IMR-90 (cell line): ENCODE measurements around the gene FA2H. TPM values are rescaled to one million over a fixed set of nuclear protein-coding genes. Genes with fewer than 3 reads are reported as not detected.

Source experiments
- ATAC-seq: fragments of 200-7000 bp; cut with Tn5 transposase; 2 replicates; pipeline ENCODE4 v1.9.1; 2020; ENCODE audit warnings: low read depth, mild to moderate bottlenecking, moderate library complexity
- BruUV-seq: library from RNA; stranded (reverse); fragments of 400-500 nt; replicated peaks from 2 replicates; lab custom pipeline; 2021; lab: Mats Ljungman, UMichigan
- CTCF ChIA-PET: fragments of 300-600 bp; formaldehyde crosslinking; extraction: SDS; loops from one replicate; lab custom pipeline; 2021; ENCODE audit warnings: antibody characterized with exemption; lab: Yijun Ruan, JAX
- POLR2A ChIA-PET: fragments of 300-600 bp; sonication (Branson Sonifier 250); formaldehyde crosslinking; loops from one replicate; lab custom pipeline; 2022; ENCODE audit warnings: antibody characterized with exemption; ENCODE audit not compliant: unreplicated experiment; lab: Charles Lee
- DNase-seq: peaks from one replicate; pipeline ENCODE4 v3.0.0; 2013
- H2AFZ ChIP-seq: replicated peaks from 2 replicates; pipeline ENCODE3; 2013; ENCODE audit warnings: low read length, mild to moderate bottlenecking; ENCODE audit not compliant: poor library complexity
- H2AK5ac ChIP-seq: 2 replicates; pipeline ENCODE4 v1.6.1; 2013; ENCODE audit warnings: low read depth, low read length, inconsistent platforms
- H2AK9ac ChIP-seq: replicated peaks from 2 replicates; pipeline ENCODE3; 2013; ENCODE audit warnings: mild to moderate bottlenecking, low read depth, low read length, moderate library complexity; ENCODE audit not compliant: poor library complexity
- H2BK120ac ChIP-seq: 2 replicates; pipeline ENCODE4 v1.6.1; 2013; ENCODE audit warnings: low read depth, low read length, inconsistent platforms
- H2BK15ac ChIP-seq: 3 replicates; pipeline ENCODE4 v1.6.1; 2013; ENCODE audit warnings: low read depth, low read length, inconsistent platforms
- H2BK20ac ChIP-seq: 2 replicates; pipeline ENCODE4 v1.6.1; 2013; ENCODE audit warnings: low read depth, mild to moderate bottlenecking, inconsistent platforms, low read length, moderate library complexity
- H2BK5ac ChIP-seq: 2 replicates; pipeline ENCODE4 v1.6.1; 2013; ENCODE audit warnings: mild to moderate bottlenecking, low read depth, low read length, inconsistent platforms; ENCODE audit not compliant: poor library complexity, severe bottlenecking
- H3K14ac ChIP-seq: replicated peaks from 2 replicates; pipeline ENCODE4 v1.6.1; 2013; ENCODE audit warnings: low read depth, low read length, inconsistent platforms
- H3K18ac ChIP-seq: 2 replicates; pipeline ENCODE4 v1.6.1; 2013; ENCODE audit warnings: low read depth, low read length, control low read depth
- H3K23ac ChIP-seq: 2 replicates; pipeline ENCODE4 v1.6.1; 2013; ENCODE audit warnings: low read depth, low read length, inconsistent platforms
- H3K27ac ChIP-seq: 2 replicates; pipeline ENCODE4 v1.5.1; 2013; ENCODE audit warnings: mild to moderate bottlenecking, control low read depth, low read length; ENCODE audit not compliant: insufficient read depth
- H3K27me3 ChIP-seq: 2 replicates; pipeline ENCODE4 v1.6.1; 2013; ENCODE audit warnings: low read length; ENCODE audit not compliant: control insufficient read depth, insufficient read depth
- H3K36me3 ChIP-seq: 2 replicates; pipeline ENCODE4 v1.6.1; 2013; ENCODE audit warnings: low read length, mixed read lengths; ENCODE audit not compliant: control insufficient read depth, insufficient read depth
- H3K4ac ChIP-seq: 2 replicates; pipeline ENCODE4 v1.6.1; 2013; ENCODE audit warnings: low read depth, low read length, inconsistent platforms
- H3K4me1 ChIP-seq: 2 replicates; pipeline ENCODE4 v1.6.1; 2013; ENCODE audit warnings: low read length, mixed read lengths; ENCODE audit not compliant: control insufficient read depth, insufficient read depth
- H3K4me2 ChIP-seq: 2 replicates; pipeline ENCODE4 v1.6.1; 2013; ENCODE audit warnings: low read depth, mild to moderate bottlenecking, control low read depth, low read length, moderate library complexity
- H3K4me3 ChIP-seq: 2 replicates; pipeline ENCODE4 v1.5.1; 2013; ENCODE audit warnings: low read depth, mild to moderate bottlenecking, control low read depth, low read length, moderate library complexity; ENCODE audit not compliant: insufficient read depth
- H3K56ac ChIP-seq: 2 replicates; pipeline ENCODE4 v1.6.1; 2013; ENCODE audit warnings: low read length, inconsistent platforms; ENCODE audit not compliant: insufficient read depth; ENCODE audit errors: extremely low read depth
- H3K79me1 ChIP-seq, 2 experiments: 2 replicates each; pipeline ENCODE4 v1.6.1; 2013; ENCODE audit warnings: low read length in 2 of 2, inconsistent platforms in 1 of 2, low read depth in 1 of 2
- H3K9ac ChIP-seq: 2 replicates; pipeline ENCODE4 v1.6.1; 2013; ENCODE audit warnings: low read depth, low read length, control low read depth
- H3K9me1 ChIP-seq: 2 replicates; pipeline ENCODE4 v1.6.1; 2013; ENCODE audit warnings: low read length, inconsistent platforms; ENCODE audit not compliant: insufficient read depth
- H3K9me3 ChIP-seq: 2 replicates; pipeline ENCODE4 v1.6.1; 2013; ENCODE audit warnings: low read length; ENCODE audit not compliant: control insufficient read depth, insufficient read depth
- H4K20me1 ChIP-seq: 2 replicates; pipeline ENCODE4 v1.6.1; 2013; ENCODE audit warnings: low read length, inconsistent platforms; ENCODE audit not compliant: insufficient read depth
- H4K5ac ChIP-seq: 2 replicates; pipeline ENCODE4 v1.6.1; 2013; ENCODE audit warnings: mild to moderate bottlenecking, low read depth, low read length, control low read depth
- H4K8ac ChIP-seq, 2 experiments: 2 replicates each; pipeline ENCODE4 v1.6.1; 2013; ENCODE audit warnings: low read depth in 2 of 2, low read length in 2 of 2, control low read depth in 1 of 2, inconsistent platforms in 1 of 2
- H4K91ac ChIP-seq: 2 replicates; pipeline ENCODE4 v1.6.1; 2013; ENCODE audit warnings: low read depth, low read length, inconsistent platforms; ENCODE audit not compliant: insufficient read depth
- BHLHE40 ChIP-seq: fragments of 150-350 bp; IDR thresholded peaks from 2 replicates; pipeline ENCODE4 v1.6.1; 2016; ENCODE audit warnings: mild to moderate bottlenecking, low read depth, low read length
- CEBPB ChIP-seq: IDR thresholded peaks from 2 replicates; pipeline ENCODE4 v1.6.1; 2012; ENCODE audit warnings: low read depth, low read length, improper control_type of control experiment
- CHD1 ChIP-seq: IDR thresholded peaks from 2 replicates; pipeline ENCODE4 v1.6.1; 2012; ENCODE audit warnings: low read depth, low read length, improper control_type of control experiment
- CTCF ChIP-seq: conservative IDR thresholded peaks from 2 replicates; pipeline ENCODE4 v1.5.1; 2012; ENCODE audit warnings: mild to moderate bottlenecking, low read depth, low read length, improper control_type of control experiment
- ELK1 ChIP-seq: fragments of 150-350 bp; IDR thresholded peaks from 2 replicates; pipeline ENCODE4 v1.6.1; 2016; ENCODE audit warnings: low read depth, mild to moderate bottlenecking, low read length, moderate library complexity, borderline replicate concordance
- FOS ChIP-seq: fragments of 150-350 bp; IDR thresholded peaks from 2 replicates; pipeline ENCODE4 v1.6.1; 2016; ENCODE audit warnings: low read depth, low read length
- MAFK ChIP-seq: IDR thresholded peaks from 2 replicates; pipeline ENCODE4 v1.6.1; 2012; ENCODE audit warnings: low read depth, low read length, improper control_type of control experiment
- MAZ ChIP-seq: IDR thresholded peaks from 2 replicates; pipeline ENCODE4 v1.6.1; 2012; ENCODE audit warnings: low read depth, mild to moderate bottlenecking, low read length, improper control_type of control experiment, moderate library complexity, borderline replicate concordance
- MXI1 ChIP-seq: IDR thresholded peaks from 2 replicates; pipeline ENCODE4 v1.6.1; 2012; ENCODE audit warnings: low read depth, mild to moderate bottlenecking, low read length, moderate library complexity, borderline replicate concordance
- NFE2L2 ChIP-seq: fragments of 150-350 bp; IDR thresholded peaks from 2 replicates; pipeline ENCODE4 v1.6.1; 2016; ENCODE audit warnings: low read depth, mild to moderate bottlenecking, low read length
- POLR2A ChIP-seq: IDR thresholded peaks from 2 replicates; pipeline ENCODE4 v1.6.1; 2012; ENCODE audit warnings: mild to moderate bottlenecking, low read depth, low read length
- RAD21 ChIP-seq: IDR thresholded peaks from 2 replicates; pipeline ENCODE4 v1.6.1; 2012; ENCODE audit warnings: low read length, improper control_type of control experiment
- RCOR1 ChIP-seq: IDR thresholded peaks from 2 replicates; pipeline ENCODE4 v1.6.1; 2012; ENCODE audit warnings: mild to moderate bottlenecking, low read length, improper control_type of control experiment; ENCODE audit not compliant: insufficient replicate concordance
- SMC3 ChIP-seq: fragments of 150-350 bp; IDR thresholded peaks from 2 replicates; pipeline ENCODE4 v1.6.1; 2016; ENCODE audit warnings: low read depth, mild to moderate bottlenecking, antibody characterized with exemption, low read length, moderate library complexity
- USF2 ChIP-seq: fragments of 150-350 bp; IDR thresholded peaks from 2 replicates; pipeline ENCODE4 v1.6.1; 2017; ENCODE audit warnings: mild to moderate bottlenecking, antibody characterized with exemption, low read length, low read depth
- WGBS, 2 experiments: methylation state at CpG; one replicate each; pipeline versions ENCODE4 v1.1.5 to v1.1.7; 2013; ENCODE audit warnings: missing lambda C conversion rate in 2 of 2; ENCODE audit not compliant: insufficient read length in 1 of 2; ENCODE audit errors: extremely low coverage in 2 of 2; 5-methylcytosine and 5-hydroxymethylcytosine counted together
- dilution Hi-C: fragments of 300-500 bp; cut with HindIII; formaldehyde crosslinking; loops from one replicate; pipeline ENCODE4 v1.14.3; 2018; ENCODE audit warnings: low sequenced_read_pairs; ENCODE audit not compliant: unreplicated experiment
- in situ Hi-C: fragments of 300-500 bp; cut with MboI; formaldehyde crosslinking; loops from 3 replicates; pipeline ENCODE4 v1.14.3; 2019; ENCODE audit warnings: low sequenced_read_pairs, inconsistent platforms, mixed read lengths
- intact Hi-C: fragments of 100-400 bp; cut with micrococcal nuclease; formaldehyde crosslinking; loops from 2 replicates; pipeline ENCODE4 v1.10.0; 2022
- polyA plus RNA-seq, 3 experiments: library from polyadenylated mRNA; depleted of rRNA; stranded (reverse); fragments of >200 nt; gene quantifications; 2 replicates each; pipeline ENCODE4 v1.2.3, GENCODE V29; 2012; ENCODE audit warnings: low replicate concordance in 1 of 3
- total RNA-seq: library from RNA; depleted of rRNA; stranded (reverse); fragments of >200 nt; gene quantifications from 2 replicates; pipeline ENCODE4 v1.2.3, GENCODE V29; 2012

FA2H gene
- total and polyA plus RNA-seq, 2 of the 4 experiments (the other 2 are of a cell fraction), result not detected

- Histone ChIP-seq H3K14ac (peak overlapping the region; percentile 5; the same call in 1 of the 2 replicates), H2BK20ac (peak overlapping the region; percentile 80), H3K56ac (no peak overlapping the region), H2AK5ac (peak overlapping the region; percentile 74), H3K4me1 (peaks cover 16% of the 10 kb centered on the region), H2AFZ (peak overlapping the region; percentile 72), H4K5ac (peak overlapping the region; percentile 46), H3K36me3 (no peaks in the 10 kb centered on the region), H2BK5ac (no peak overlapping the region), H3K27ac (no peak overlapping the region), H4K8ac (peak overlapping the region; percentile 42 to 67; a peak in 2 of 4 replicates), H2BK120ac (peak overlapping the region; percentile 75), H3K4me3 (no peak overlapping the region), H2AK9ac (peak overlapping the region; percentile 83), H3K9ac (no peak overlapping the region), H2BK15ac (peak overlapping the region; percentile 67; the same call in 2 of the 3 replicates), H4K91ac (peak overlapping the region; percentile 53), H3K4me2 (peak overlapping the region; percentile 42), H3K9me1 (peaks cover 4% of the 10 kb centered on the region; the same call in 1 of the 2 replicates), H3K18ac (peak overlapping the region; percentile 54; the same call in 1 of the 2 replicates), H3K23ac (no peak overlapping the region; the same call in 1 of the 2 replicates), H3K4ac (peak overlapping the region; percentile 61), H3K79me1 (no peaks in the 10 kb centered on the region), H3K27me3 (no peaks in the 10 kb centered on the region), H4K20me1 (no peaks in the 10 kb centered on the region), H3K9me3 (no peaks in the 10 kb centered on the region)
- POLR2A ChIA-PET, result no interaction called here
- intact Hi-C loops (no loop called here), in situ Hi-C loops (no loop called here), dilution Hi-C loops (no loop called here)
- DNase-seq (no peak), ATAC-seq (peak; percentile 24)
- WGBS, 2 experiments, result 66% methylated on average over 4 of the region's 8 CpGs; no CpG with 5 or more reads in 1 of the 2 experiments
- CTCF ChIA-PET, result interaction anchor here (2.3 kb wide), 1 partner anchor 18 kb away, joined by 8 read pairs; no protein-coding TSS in a partner anchor
- BruUV-seq, result no TSS peak
- TF ChIP-seq CEBPB (no peak), NFE2L2 (no peak), POLR2A (no peak), FOS (no peak), RAD21 (no peak), USF2 (no peak), BHLHE40 (no peak), MAZ (no peak), CTCF (no peak), SMC3 (no peak), MXI1 (no peak), CHD1 (no peak), MAFK (no peak), ELK1 (no peak), RCOR1 (no peak)
Observed at GRCh38 chr16:74743045-74743667, 31.5 kb downstream of the FA2H start.
